HG03378 (cell line): ENCODE measurements around the gene NFKBIL1.
A peak's percentile ranks its signal among the peaks of the same experiment; 100 is the strongest.
"Not testable (repeated sequence)": the region's sequence is repeated elsewhere in the genome, so short reads cannot be mapped to it uniquely, and the experiment has no call there.

Source experiments
- ATAC-seq: cut with Tn5 transposase; IDR thresholded peaks from one replicate; pipeline ENCODE4 v1.9.1; 2021; ENCODE audit warnings: mild to moderate bottlenecking, moderate library complexity; ENCODE audit not compliant: unreplicated experiment

The NFKBIL1 gene

DNA sequence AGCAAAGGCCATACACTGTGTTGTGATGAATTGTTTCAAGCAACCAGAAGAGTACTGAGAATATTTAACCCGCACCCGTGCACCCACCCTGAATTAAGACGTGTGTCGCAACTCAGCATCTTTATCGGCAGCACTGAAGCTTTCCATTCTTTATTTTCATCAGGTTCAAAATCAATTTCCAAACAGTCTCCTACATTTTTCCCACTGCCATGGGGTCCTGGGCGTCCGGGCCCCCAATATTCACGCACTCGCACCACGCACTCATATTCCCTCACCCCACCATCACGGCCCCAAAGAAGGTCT, 33.0 kb downstream of the NFKBIL1 start:
- ATAC-seq, result no peak

GRCh38 chr6:31580807-31581433, 33.5 kb downstream of the NFKBIL1 start:
- ATAC-seq, result peak; percentile 43

GRCh38 chr6:31581434-31582229, 34.2 kb downstream of the NFKBIL1 start:
- no peak for ATAC-seq

GRCh38 chr6:31582230-31582643, 34.8 kb downstream of the NFKBIL1 start, which contains the start of gene LTB:
LTB (minus strand) TSS chr6:31582424; CDS start chr6:31582417, 7 bp downstream.
- no peak for ATAC-seq

DNA sequence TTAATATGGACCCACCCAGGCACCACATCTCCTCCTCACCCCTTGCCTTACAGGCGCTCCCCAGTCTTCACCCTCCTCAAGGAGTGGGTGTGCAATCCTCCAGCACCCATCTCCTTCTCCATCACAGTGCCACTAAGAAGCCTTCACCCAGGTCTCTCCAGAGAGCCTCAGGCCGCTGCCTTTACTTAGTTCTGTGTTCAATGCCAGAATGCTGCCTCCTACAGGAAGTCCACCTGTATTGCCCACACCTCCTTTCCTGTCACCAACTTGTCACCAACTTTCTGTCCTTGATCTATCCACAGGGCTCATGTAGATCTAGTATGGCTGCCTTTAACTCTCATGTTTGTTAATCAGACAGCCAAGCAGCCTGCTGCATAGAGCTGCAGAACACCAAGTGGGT, 38.1 kb downstream of the NFKBIL1 start:
- no peak for ATAC-seq

DNA sequence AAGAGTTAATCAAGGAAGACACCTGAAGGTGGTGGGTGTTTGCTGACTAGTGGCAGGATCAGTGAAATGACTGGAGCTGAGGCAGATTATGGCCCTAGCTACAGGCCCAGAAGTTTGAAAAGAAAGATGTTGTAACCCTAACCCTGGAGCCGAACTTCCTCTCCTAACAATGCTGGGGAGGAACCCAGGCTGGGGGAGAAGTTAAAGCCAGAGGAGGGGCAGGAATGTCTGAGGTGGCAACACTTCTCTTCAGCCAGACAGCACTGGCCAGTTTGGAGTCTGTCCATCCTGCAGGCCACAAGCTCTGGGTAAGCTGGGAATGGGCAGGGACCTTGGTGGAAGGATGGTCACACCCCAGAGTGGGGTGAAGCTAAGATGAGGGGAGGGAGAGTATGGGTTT, 38.6 kb downstream of the NFKBIL1 start, which contains the start of gene LST1:
Gene LST1, plus strand, starts transcription at position 270 of the 400 bp plus-strand sequence. CDS start 1,023 bp downstream, outside the sequence.
- no peak for ATAC-seq

DNA sequence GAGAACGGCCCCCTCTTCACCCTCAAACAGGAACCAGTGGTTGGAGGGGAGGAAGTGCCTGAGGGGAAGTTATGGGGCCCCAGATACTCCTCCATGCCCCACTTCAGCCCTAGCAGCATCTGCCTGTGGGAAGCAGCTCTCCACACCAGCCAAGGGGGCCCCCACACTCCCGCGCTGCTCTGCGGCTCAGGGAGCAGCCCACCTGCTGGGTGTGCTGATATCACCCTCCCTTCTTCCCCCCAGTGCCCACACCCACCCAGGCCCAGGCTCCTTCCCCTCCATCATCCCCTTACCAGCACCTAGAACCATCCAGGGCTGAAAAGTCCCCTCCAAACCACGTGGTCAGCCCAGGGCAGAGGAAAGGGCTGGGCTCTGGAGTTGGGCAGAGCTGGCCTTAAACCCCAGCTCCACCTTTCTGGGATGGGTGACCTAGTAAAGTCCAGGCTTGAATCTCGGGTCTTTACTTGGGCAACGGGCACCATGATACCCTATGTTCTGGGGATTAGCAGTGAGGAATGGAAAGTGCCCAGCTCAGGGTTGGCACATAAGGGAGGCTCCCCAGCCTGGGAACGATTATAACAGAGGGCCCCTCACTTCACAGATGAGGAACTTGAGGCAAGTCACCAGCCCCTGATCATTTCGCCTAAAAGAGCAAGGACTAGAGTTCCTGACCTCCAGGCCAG, 39.3 kb downstream of the NFKBIL1 start:
- ATAC-seq, result no peak

- no peak for ATAC-seq
These were observed 40.7 kb downstream of the NFKBIL1 start for GRCh38 chr6:31587791-31588777.

- ATAC-seq, result no peak
These were observed 41.7 kb downstream of the NFKBIL1 start for GRCh38 chr6:31588871-31589650.

- not testable (repeated sequence) for ATAC-seq
These were observed 43.3 kb downstream of the NFKBIL1 start for GRCh38 chr6:31590691-31591090.

DNA sequence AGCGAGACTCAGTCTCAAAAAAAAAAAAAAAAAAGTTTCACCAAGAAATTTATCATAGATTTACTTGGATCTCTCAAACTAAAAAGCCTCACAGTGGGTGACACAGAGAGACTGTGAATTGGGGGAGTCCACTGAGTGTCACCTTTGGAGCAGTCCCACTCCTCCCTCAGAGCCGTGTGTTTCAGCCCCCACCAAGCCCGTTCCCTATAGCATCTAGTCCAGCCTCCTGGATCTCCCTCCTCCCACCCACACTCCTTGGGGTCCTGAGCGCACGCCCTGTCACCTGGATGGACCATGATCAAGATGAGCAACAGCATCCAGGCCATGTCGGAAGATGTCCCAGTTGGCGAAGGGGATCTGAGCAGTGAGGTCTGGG, 45.0 kb downstream of the NFKBIL1 start:
- no peak for ATAC-seq

- ATAC-seq, result peak; percentile 42
These were observed 49.6 kb downstream of the NFKBIL1 start for GRCh38 chr6:31597006-31597405.

GRCh38 chr6:31607317-31607716, 59.9 kb downstream of the NFKBIL1 start:
- ATAC-seq, result no peak
